CD4-positive, alpha-beta memory T cell (primary cell): ENCODE results near the gene IFNLR1. TPM values are rescaled to one million over a fixed set of nuclear protein-coding genes. Genes with fewer than 3 reads are reported as not detected.

Experiments
- CTCF ChIA-PET: fragments of 350-600 bp; sonication (Branson Sonifier 250); formaldehyde crosslinking; loops from one replicate; lab custom pipeline; 2021; ENCODE audit warnings: inconsistent platforms; ENCODE audit not compliant: partially characterized antibody; lab: Charles Lee
- POLR2A ChIA-PET: fragments of 350-600 bp; sonication (Branson Sonifier 250); formaldehyde crosslinking; loops from one replicate; lab custom pipeline; 2021; ENCODE audit not compliant: partially characterized antibody; lab: Charles Lee
- DNase-seq, 5 donors: peaks; one replicate each; pipeline versions ENCODE4 v3.0.0 to v3.0.0-alpha.2; 2020 to 2022; ENCODE audit warnings: mixed read lengths in 1 of 5
- H3K27ac ChIP-seq: one replicate; pipeline ENCODE4 v1.7.0; 2013; ENCODE audit warnings: low read depth, low read length
- H3K27me3 ChIP-seq: 2 replicates; pipeline ENCODE4 v1.7.0; 2013; ENCODE audit warnings: mild to moderate bottlenecking, low read length, moderate library complexity; ENCODE audit not compliant: insufficient read depth
- H3K36me3 ChIP-seq: 2 replicates; pipeline ENCODE4 v1.7.0; 2013; ENCODE audit warnings: mild to moderate bottlenecking, low read length, moderate library complexity; ENCODE audit not compliant: insufficient read depth
- H3K4me1 ChIP-seq: 2 replicates; pipeline ENCODE4 v1.7.0; 2013; ENCODE audit warnings: mild to moderate bottlenecking, low read length, moderate library complexity; ENCODE audit not compliant: insufficient read depth
- H3K4me3 ChIP-seq, 2 donors: one replicate each; pipeline ENCODE4 v1.7.0; 2013; ENCODE audit warnings: low read length in 2 of 2, mild to moderate bottlenecking in 1 of 2
- H3K9me3 ChIP-seq, 2 donors: one replicate each; pipeline ENCODE4 v1.7.0; 2013; ENCODE audit warnings: low read length in 2 of 2, control low read depth in 1 of 2; ENCODE audit not compliant: control insufficient read depth in 1 of 2
- H3K27ac Mint-ChIP-seq, 7 donors: one replicate each; pipeline ENCODE4 v1.8.0; 2020 to 2021; ENCODE audit warnings: mixed read lengths in 7 of 7, mild to moderate bottlenecking in 6 of 7, inconsistent platforms in 3 of 7, moderate library complexity in 3 of 7
- H3K27me3 Mint-ChIP-seq, 2 donors: one replicate each; pipeline ENCODE4 v1.8.0; 2020 to 2021; ENCODE audit warnings: mixed read lengths in 2 of 2
- H3K36me3 Mint-ChIP-seq, 2 donors: one replicate each; pipeline ENCODE4 v1.8.0; 2020 to 2021; ENCODE audit warnings: mixed read lengths in 2 of 2, inconsistent platforms in 1 of 2, mild to moderate bottlenecking in 1 of 2
- H3K4me1 Mint-ChIP-seq, 4 donors: one replicate each; pipeline ENCODE4 v1.8.0; 2020 to 2021; ENCODE audit warnings: mixed read lengths in 4 of 4, mild to moderate bottlenecking in 1 of 4
- H3K4me3 Mint-ChIP-seq, 8 donors: one replicate each; pipeline ENCODE4 v1.8.0; 2020 to 2021; ENCODE audit warnings: mixed read lengths in 8 of 8, mild to moderate bottlenecking in 7 of 8, moderate library complexity in 6 of 8, inconsistent platforms in 3 of 8
- H3K9me3 Mint-ChIP-seq, 8 donors: one replicate each; pipeline ENCODE4 v1.8.0; 2020 to 2021; ENCODE audit warnings: mixed read lengths in 8 of 8, mild to moderate bottlenecking in 5 of 8, inconsistent platforms in 3 of 8, moderate library complexity in 1 of 8
- intact Hi-C: fragments of 100-400 bp; cut with micrococcal nuclease; formaldehyde crosslinking; loops from one replicate; pipeline ENCODE4 v1.15.1; 2023
- polyA plus RNA-seq, 2 donors: library from polyadenylated mRNA; unstranded; fragments of 300-500 nt; fragmentation: Illumina TruSeq; gene quantifications; one replicate each; pipeline ENCODE4 v1.2.3, GENCODE V29; 2021
- total RNA-seq, 2 experiments: library from RNA; stranded (reverse); gene quantifications; one replicate each; pipeline ENCODE4 v1.2.3, GENCODE V29; 2021

IFNLR1 gene
- total and polyA plus RNA-seq, 4 experiments from 2014 or later, result 0.88 to 4.5 (median 2.0) TPM

GRCh38 chr1:24199291-24199900 lies 12.3 kb upstream of the IFNLR1 start:
- Histone ChIP-seq H3K4me3 (peak overlapping the region in 1 of 2 donors; percentile 16), H3K27me3 (no peaks in the 10 kb centered on the region)
- H3K4me3 Mint-ChIP-seq, result peak overlapping the region; percentile 41 to 78 (median 68)

GRCh38 chr1:24198766-24199165 lies 11.7 kb upstream of the IFNLR1 start:
- Histone ChIP-seq H3K4me1 (peaks cover 5% of the 10 kb centered on the region), H3K4me3 (no peak overlapping the region), H3K27me3 (no peaks in the 10 kb centered on the region), H3K9me3 (no peaks in the 10 kb centered on the region), H3K36me3 (no peaks in the 10 kb centered on the region), H3K27ac (no peak overlapping the region)
- Mint-ChIP-seq H3K27me3 (peaks cover 0 to 1% of the 10 kb centered on the region in 2 donors), H3K9me3 (peaks cover 0 to 2% (median 0%) of the 10 kb centered on the region in 8 donors), H3K36me3 (no peaks in the 10 kb centered on the region), H3K4me1 (peaks cover 3 to 13% (median 6%) of the 10 kb centered on the region in 4 donors), H3K27ac (no peak overlapping the region), H3K4me3 (no peak overlapping the region)
- CTCF ChIA-PET, result interaction anchor here (0.6 to 7.4 kb wide), 40 partner anchors 9 to 903 kb away, joined by 3 to 517 read pairs (median 5); partner anchors contain the start of genes IFNLR1 and NIPAL3
- DNase-seq, result no peak
- POLR2A ChIA-PET, result interaction anchor here (0.6 to 5.8 kb wide), 10 partner anchors 9 to 388 kb away, joined by 3 to 86 read pairs (median 5); partner anchors contain the start of gene RCAN3
- intact Hi-C loops, result loop anchor here (1.0 to 5.0 kb wide), 5 partner anchors 193 to 632 kb away; no protein-coding TSS in a partner anchor

More at GRCh38 chr1:24199291-24199900, 12.3 kb upstream of the IFNLR1 start:
- peaks cover 0 to 2% (median 0%) of the 10 kb centered on the region in 8 donors for H3K9me3 Mint-ChIP-seq
- no peaks in the 10 kb centered on the region for H3K36me3 Mint-ChIP-seq
- Histone ChIP-seq H3K27ac (no peak overlapping the region), H3K36me3 (no peaks in the 10 kb centered on the region), H3K4me1 (peaks cover 5% of the 10 kb centered on the region), H3K9me3 (no peaks in the 10 kb centered on the region)
- H3K4me1 Mint-ChIP-seq, result peaks cover 3 to 13% (median 6%) of the 10 kb centered on the region in 4 donors
- ChIA-PET POLR2A (interaction anchor here (0.6 to 5.8 kb wide), 11 partner anchors 9 to 388 kb away, joined by 3 to 86 read pairs (median 5); partner anchors contain the start of gene RCAN3), CTCF (interaction anchor here (0.6 to 7.4 kb wide), 43 partner anchors 9 to 902 kb away, joined by 3 to 517 read pairs (median 4); partner anchors contain the start of genes IFNLR1, NIPAL3 and SRRM1)
- peaks cover 0 to 1% of the 10 kb centered on the region in 2 donors for H3K27me3 Mint-ChIP-seq
- peak; percentile 78 to 80 (median 80) for DNase-seq
- intact Hi-C loops, result loop anchor here (1.0 to 5.0 kb wide), 5 partner anchors 192 to 631 kb away; no protein-coding TSS in a partner anchor
- H3K27ac Mint-ChIP-seq, result peak overlapping the region; percentile 68 to 85 (median 75)

GRCh38 chr1:24195874-24196273 lies 8.8 kb upstream of the IFNLR1 start:
- Histone ChIP-seq H3K27ac (no peak overlapping the region), H3K4me3 (no peak overlapping the region), H3K4me1 (peaks cover 5% of the 10 kb centered on the region), H3K36me3 (no peaks in the 10 kb centered on the region), H3K9me3 (no peaks in the 10 kb centered on the region), H3K27me3 (no peaks in the 10 kb centered on the region)
- DNase-seq, result no peak
- ChIA-PET CTCF (interaction anchor here (7.4 kb wide), 1 partner anchor 197 kb away, joined by 517 read pairs; no protein-coding TSS in a partner anchor), POLR2A (no interaction called here)
- Mint-ChIP-seq H3K27me3 (peaks cover 0 to 1% of the 10 kb centered on the region in 2 donors), H3K27ac (no peak overlapping the region), H3K4me1 (peaks cover 1 to 19% (median 8%) of the 10 kb centered on the region in 4 donors), H3K36me3 (no peaks in the 10 kb centered on the region), H3K4me3 (no peak overlapping the region), H3K9me3 (peaks cover 0 to 2% (median 0%) of the 10 kb centered on the region in 8 donors)
- intact Hi-C loops, result loop anchor here (5.0 kb wide), 1 partner anchor 331 kb away; no protein-coding TSS in a partner anchor

GRCh38 chr1:24195136-24195535 lies 8.0 kb upstream of the IFNLR1 start:
- Mint-ChIP-seq H3K4me3 (no peak overlapping the region), H3K27me3 (peaks cover 0 to 1% of the 10 kb centered on the region in 2 donors), H3K27ac (no peak overlapping the region), H3K9me3 (peaks cover 0 to 2% (median 0%) of the 10 kb centered on the region in 8 donors), H3K36me3 (no peaks in the 10 kb centered on the region), H3K4me1 (peaks cover 3 to 22% (median 11%) of the 10 kb centered on the region in 4 donors)
- Histone ChIP-seq H3K36me3 (no peaks in the 10 kb centered on the region), H3K27me3 (no peaks in the 10 kb centered on the region), H3K27ac (no peak overlapping the region), H3K9me3 (no peaks in the 10 kb centered on the region), H3K4me1 (peaks cover 8% of the 10 kb centered on the region), H3K4me3 (no peak overlapping the region)
- DNase-seq, result no peak
- POLR2A ChIA-PET, result interaction anchor here (0.7 kb wide), 1 partner anchor 40 kb away, joined by 3 read pairs; no protein-coding TSS in a partner anchor
- intact Hi-C loops, result loop anchor here (5.0 kb wide), 1 partner anchor 332 kb away; no protein-coding TSS in a partner anchor
- CTCF ChIA-PET, result interaction anchor here (2.7 kb wide), 1 partner anchor 197 kb away, joined by 15 read pairs; no protein-coding TSS in a partner anchor

GRCh38 chr1:24193046-24193445 lies 6.0 kb upstream of the IFNLR1 start:
- H3K4me3 ChIP-seq, result no peak overlapping the region
- peaks cover 9 to 25% (median 18%) of the 10 kb centered on the region in 4 donors for H3K4me1 Mint-ChIP-seq
- CTCF ChIA-PET, result interaction anchor here (0.6 to 2.7 kb wide), 3 partner anchors 43 to 199 kb away, joined by 3 to 15 read pairs (median 8); no protein-coding TSS in a partner anchor
- H3K27ac Mint-ChIP-seq, result no peak overlapping the region
- H3K36me3 ChIP-seq, result no peaks in the 10 kb centered on the region
- peaks cover 0 to 1% of the 10 kb centered on the region in 2 donors for H3K27me3 Mint-ChIP-seq
- intact Hi-C loops, result no loop called here
- peaks cover 14% of the 10 kb centered on the region for H3K4me1 ChIP-seq
- H3K27me3 ChIP-seq, result no peaks in the 10 kb centered on the region
- H3K4me3 Mint-ChIP-seq, result no peak overlapping the region
- H3K9me3 ChIP-seq, result no peaks in the 10 kb centered on the region
- peaks cover 0 to 2% (median 0%) of the 10 kb centered on the region in 8 donors for H3K9me3 Mint-ChIP-seq
- H3K27ac ChIP-seq, result no peak overlapping the region
- no peak for DNase-seq
- POLR2A ChIA-PET, result no interaction called here
- H3K36me3 Mint-ChIP-seq, result no peaks in the 10 kb centered on the region

- ChIA-PET POLR2A (no interaction called here), CTCF (interaction anchor here (8.0 to 9.8 kb wide), 2 partner anchors 8 to 200 kb away, joined by 82 to 127 read pairs; no protein-coding TSS in a partner anchor)
- Histone ChIP-seq H3K27ac (no peak overlapping the region), H3K4me3 (no peak overlapping the region), H3K4me1 (peaks cover 19% of the 10 kb centered on the region), H3K9me3 (no peaks in the 10 kb centered on the region), H3K36me3 (no peaks in the 10 kb centered on the region), H3K27me3 (no peaks in the 10 kb centered on the region)
- Mint-ChIP-seq H3K4me1 (peaks cover 11 to 31% (median 22%) of the 10 kb centered on the region in 4 donors), H3K27me3 (peaks cover 0 to 1% of the 10 kb centered on the region in 2 donors), H3K27ac (no peak overlapping the region), H3K9me3 (peaks cover 0 to 2% (median 0%) of the 10 kb centered on the region in 8 donors), H3K4me3 (peak overlapping the region in 1 of 8 donors; percentile 4), H3K36me3 (no peaks in the 10 kb centered on the region)
- intact Hi-C loops, result no loop called here
- DNase-seq, result no peak
Measured at GRCh38 chr1:24191860-24192259, 4.8 kb upstream of the IFNLR1 start.
